Stimulated activated CD4-positive, alpha-beta T cell treated with anti-CD3 and anti-CD28 coated beads, Interleukin-4, amount 100 ng/mL, for 1 hour (primary cell): ENCODE results near the gene TUBB2A.
"Not testable (repeated sequence)": the region's sequence is repeated elsewhere in the genome, so short reads cannot be mapped to it uniquely, and the experiment has no call there.

Experiments used
- DNase-seq: peaks from one replicate; pipeline ENCODE4 v3.0.0-alpha.2; 2020

Gene TUBB2A

DNA sequence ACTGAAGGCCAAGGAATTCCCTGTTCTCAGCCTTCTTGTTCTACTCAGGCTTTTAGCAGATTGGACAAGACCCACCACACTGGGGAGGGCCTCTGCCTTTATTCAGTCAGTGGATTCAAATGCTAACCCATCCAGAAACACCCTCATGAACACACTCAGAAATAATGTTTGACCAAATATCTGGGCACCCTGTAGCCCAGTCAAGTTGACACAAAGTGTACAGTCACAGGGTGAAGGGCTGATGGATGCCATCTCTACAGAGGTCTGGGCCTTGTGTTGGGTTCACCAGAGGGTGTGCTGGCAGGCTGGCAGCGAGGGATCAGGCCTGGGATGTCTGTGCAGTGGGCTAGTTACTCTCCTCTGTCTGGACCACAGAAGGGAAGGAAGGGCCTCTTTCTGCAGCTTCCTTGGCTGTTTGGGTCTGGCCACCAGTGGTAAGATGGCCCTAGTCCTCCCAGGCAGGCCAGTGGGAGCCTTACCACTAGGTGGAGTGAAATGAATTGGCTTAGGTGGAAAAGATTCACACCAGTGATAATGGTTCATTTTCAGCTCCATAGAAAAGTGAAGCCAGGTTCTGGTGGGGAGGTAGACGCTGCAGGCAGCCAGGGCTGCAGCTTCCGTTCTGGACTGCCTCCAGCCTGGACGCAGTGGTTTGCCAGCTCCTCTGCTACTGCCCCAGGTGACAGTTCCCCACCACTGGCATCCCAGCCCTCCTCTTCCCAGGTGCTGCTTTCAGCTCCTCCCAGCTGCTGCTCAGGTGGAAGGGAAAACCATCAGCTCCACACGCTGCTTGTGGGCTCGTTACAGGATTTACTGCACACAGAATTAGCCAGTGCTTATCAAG lies 9.2 kb downstream of the TUBB2A start:
- no peak for DNase-seq

- no peak for DNase-seq
These were observed 12.8 kb downstream of the TUBB2A start for GRCh38 chr6:3144571-3144970.

GRCh38 chr6:3143158-3143557 lies 14.2 kb downstream of the TUBB2A start:
- DNase-seq = no peak

DNA sequence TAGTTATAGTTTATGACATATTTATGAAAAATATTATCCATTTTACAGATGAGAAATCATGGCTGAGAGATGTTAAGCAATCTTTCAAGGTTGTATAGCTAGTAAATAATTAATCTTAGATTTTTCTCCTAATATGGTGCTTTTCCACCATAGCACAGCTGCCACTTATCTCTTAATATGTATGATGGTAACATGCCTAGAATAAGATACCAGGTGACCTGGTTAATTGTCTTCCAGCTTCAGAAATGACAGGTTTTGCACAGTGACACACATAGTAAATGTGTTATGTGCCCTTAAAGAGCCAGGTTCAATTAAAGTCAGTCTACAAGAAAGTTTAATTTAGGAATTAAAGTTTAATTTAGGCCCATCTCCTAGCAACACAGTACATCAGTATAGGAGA lies 14.8 kb downstream of the TUBB2A start:
- no peak for DNase-seq

- DNase-seq = no peak
These were observed 17.1 kb downstream of the TUBB2A start for GRCh38 chr6:3140201-3140600.

DNA sequence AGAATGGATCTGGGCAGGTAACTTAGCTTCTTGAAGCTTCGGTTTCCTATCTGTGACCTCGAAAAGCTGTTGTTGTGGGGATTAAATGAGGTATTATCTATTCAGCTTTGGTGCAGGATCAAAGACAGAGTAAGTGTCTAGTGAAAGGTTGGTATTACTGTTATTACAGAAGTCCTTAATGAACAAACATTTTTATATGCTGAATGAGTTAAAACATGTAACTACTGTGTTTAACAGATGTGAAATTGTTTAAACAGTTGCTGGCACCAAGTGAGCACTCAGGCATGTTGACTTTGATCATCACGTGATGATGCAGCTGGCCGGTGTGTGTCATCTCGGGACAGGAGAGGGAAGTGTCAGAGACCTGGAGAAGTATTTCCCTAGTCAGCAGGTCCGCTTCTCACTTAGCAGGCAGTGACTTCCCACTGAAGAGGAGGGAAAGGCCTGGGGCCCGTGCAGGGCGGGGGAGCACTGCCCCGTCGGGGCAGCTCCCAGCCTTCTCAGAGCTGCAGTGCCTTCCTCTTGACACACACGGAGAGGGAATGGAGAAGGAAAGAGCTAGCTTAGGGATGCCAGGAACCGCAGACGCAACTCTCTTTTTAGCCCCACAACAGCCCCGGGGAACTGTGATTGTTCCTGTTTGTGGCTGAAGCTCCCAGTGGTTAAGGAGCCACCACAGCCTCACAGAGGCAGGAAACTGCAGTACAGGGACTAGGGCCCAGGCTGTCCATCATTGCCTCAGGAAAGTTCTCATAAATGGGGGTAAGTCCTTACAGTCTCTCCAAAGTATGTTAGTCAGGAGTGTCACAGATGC lies 18.0 kb downstream of the TUBB2A start:
- no peak for DNase-seq

- no peak for DNase-seq
These were observed 19.0 kb downstream of the TUBB2A start for GRCh38 chr6:3138341-3138740.

GRCh38 chr6:3137873-3138272 lies 19.5 kb downstream of the TUBB2A start:
- not testable (repeated sequence) for DNase-seq

DNA sequence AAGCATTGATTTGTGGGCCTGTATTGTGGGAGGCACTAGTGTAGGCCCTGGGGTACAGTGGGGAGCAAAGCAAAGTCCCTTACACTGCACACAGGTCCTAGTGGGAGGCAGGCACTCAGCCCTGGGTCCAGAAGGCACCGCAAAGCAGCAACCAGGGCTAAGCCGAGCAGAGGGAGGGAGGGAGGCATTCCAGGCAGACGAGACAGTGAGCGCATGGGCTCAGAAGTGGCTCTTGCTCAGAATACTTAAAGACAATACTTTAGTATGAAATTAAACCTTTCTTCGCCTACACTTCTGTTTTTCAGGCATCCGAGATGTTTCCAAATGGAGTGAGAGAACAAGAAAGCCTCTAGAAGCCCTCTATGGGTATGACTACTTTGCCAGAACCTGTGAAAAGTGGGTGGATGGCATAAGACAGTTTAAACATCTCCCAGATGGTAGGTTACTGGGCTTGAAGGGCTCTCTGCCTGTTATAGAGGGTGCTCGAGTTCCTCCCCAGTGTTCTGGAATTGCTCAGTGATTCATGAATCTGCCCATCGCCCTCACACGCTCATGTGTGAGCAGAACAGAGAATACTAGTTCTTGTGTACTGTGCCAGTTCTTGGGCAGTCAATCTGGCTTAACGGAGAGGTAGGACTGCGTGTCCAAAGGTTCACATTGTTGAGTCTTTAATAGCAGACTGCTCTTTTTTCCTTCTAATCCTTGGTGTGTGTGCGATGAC lies 20.1 kb downstream of the TUBB2A start:
- no peak for DNase-seq

DNA sequence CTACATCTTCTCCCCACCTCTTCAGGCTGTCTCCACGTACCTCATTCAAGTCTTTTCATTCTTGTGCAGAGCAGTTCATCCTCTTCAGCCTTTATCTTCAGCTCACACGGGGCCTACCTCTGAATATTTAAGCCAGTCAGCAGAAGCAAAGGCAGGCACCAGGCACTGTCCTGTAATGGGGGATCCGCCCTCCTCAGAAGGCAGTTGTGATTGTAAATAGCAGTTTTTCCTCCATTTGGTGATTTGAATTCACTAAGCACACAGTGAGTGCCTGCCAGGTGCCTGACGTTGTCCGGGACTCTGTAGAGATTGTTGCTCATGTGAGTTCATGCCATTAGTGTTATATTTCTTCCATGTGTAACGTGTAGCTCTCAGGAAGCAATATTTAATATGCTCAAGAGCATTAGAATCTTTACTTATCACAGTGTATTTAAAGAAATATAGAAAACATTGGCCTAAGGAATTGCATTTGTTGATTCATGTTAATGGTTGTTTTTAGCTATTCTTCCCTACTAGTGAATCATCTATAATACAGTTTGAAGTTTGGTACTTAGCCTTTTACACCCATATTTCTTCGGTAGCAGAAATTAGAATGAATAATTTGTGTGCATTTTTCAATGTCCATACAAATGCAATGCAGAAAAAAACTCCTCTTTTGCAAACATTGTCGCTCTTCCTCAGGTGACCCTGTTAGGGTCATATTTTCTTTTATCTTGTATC lies 20.9 kb downstream of the TUBB2A start:
- DNase-seq = no peak

- no peak for DNase-seq
These were observed 21.6 kb downstream of the TUBB2A start for GRCh38 chr6:3135668-3136291.

DNA sequence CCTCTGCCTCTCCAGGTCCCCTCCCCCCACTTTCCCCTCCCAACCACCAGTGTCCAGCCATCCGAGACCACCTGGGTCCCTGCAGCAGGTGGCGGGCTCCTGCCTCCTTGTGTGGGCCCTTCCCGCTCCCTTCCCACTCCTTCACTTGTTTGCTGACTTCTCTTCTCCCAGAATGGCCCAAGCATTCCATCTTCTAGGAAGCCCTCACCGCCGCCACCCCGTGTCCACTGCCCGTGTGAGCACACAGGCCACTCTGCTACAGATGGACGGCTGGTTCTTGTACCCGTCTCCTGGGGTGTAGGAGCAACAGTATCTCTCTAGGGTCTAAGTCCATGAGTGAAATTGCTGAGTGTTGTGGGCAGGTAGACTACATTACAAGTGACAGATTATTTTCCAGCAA lies 23.8 kb downstream of the TUBB2A start:
- no peak for DNase-seq

GRCh38 chr6:3131695-3132094 lies 25.6 kb downstream of the TUBB2A start:
- no peak for DNase-seq

DNA sequence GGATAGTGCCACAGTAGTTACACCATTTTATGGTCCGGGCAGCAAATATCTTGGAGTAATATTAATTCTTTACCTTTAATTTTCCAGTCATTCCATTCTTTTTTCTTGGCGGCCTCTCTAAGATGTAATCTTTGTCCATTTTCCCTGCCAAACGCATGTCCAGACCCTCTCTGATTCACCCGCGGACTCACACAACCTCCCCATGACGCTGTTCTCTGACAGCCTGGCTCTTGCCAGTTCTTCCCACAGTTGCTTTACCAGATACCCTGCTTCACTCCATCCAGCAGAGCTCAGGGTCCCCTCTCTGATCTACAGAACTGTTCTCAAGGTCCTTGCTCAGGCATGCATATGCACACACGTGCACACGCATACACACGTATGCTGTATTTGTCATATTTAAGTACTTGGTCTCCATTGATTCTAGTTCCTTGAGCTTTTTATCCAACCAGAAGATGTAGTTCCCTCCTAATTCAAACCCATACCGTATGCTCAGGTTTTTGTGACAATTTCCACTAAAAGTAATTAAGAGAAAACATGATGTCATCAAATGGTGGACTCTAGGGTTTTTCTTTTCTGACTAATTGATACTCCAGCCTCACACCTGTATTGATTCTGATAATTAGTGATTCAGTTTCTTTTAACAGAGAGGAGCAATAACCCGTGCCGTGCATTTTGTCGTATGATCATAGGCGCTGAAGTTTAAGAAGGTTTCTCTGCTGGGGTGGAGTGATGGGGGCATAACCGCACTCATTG lies 28.8 kb downstream of the TUBB2A start:
- DNase-seq = no peak

- DNase-seq = no peak
These were observed 31.5 kb downstream of the TUBB2A start for GRCh38 chr6:3125815-3126214.

GRCh38 chr6:3124667-3125066 lies 32.7 kb downstream of the TUBB2A start:
- no peak for DNase-seq

DNA sequence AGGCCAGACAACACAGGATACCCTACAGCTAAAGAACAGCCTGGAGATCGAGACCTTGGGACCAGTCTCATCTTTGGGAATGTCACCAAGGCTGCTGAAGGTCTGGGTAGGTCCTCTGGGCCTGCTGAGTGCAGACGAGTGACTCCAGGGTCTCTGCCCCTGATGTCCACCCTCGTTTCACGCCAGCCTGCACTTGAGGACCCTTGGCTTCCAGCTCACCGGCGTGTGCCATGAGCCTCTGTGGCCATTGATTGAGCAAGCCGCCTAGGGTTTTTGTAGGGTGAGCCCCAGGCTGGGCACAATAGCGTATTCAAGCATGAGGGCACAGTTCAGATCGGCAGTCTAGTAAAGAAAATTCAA lies 34.5 kb downstream of the TUBB2A start:
- DNase-seq = no peak

- no peak for DNase-seq
These were observed 36.6 kb downstream of the TUBB2A start for GRCh38 chr6:3120765-3121089.

- no peak for DNase-seq
These were observed 38.2 kb downstream of the TUBB2A start for GRCh38 chr6:3119040-3119723.

- peak; percentile 100 for DNase-seq
These were observed 38.8 kb downstream of the TUBB2A start, which contains the start of gene BPHL for GRCh38 chr6:3118353-3119039. Gene BPHL, plus strand, starts transcription at chr6:3118711. Its CDS starts 30 bp downstream, at chr6:3118741.
